HAP-1 (cell line): Measurements from ENCODE around the gene CDK18.

Experiments used
- DNase-seq, 2 experiments: peaks; one replicate each; pipeline ENCODE4 v3.0.0-alpha.2; 2016 to 2020; ENCODE audit warnings: low spot score in 2 of 2
- H3K27me3 ChIP-seq: fragments of 250-450 bp; sonication (Bioruptor Pico); 2 replicates; pipeline ENCODE4 v1.5.1; 2020; ENCODE audit warnings: low read depth, mild to moderate bottlenecking, moderate library complexity
- H3K36me3 ChIP-seq: fragments of 250-450 bp; sonication (Bioruptor Pico); replicated peaks from 2 replicates; pipeline ENCODE4 v1.5.1; 2020; ENCODE audit warnings: mild to moderate bottlenecking
- H3K4me1 ChIP-seq: fragments of 250-450 bp; sonication (Bioruptor Pico); 2 replicates; pipeline ENCODE4 v1.5.1; 2020; ENCODE audit warnings: mild to moderate bottlenecking
- H3K4me3 ChIP-seq: fragments of 250-450 bp; sonication (Bioruptor Pico); 2 replicates; pipeline ENCODE4 v1.5.1; 2020; ENCODE audit warnings: mild to moderate bottlenecking, moderate library complexity
- H3K9me3 ChIP-seq: fragments of 250-450 bp; sonication (Bioruptor Pico); 2 replicates; pipeline ENCODE4 v1.5.1; 2020; ENCODE audit warnings: mild to moderate bottlenecking, moderate library complexity
- in situ Hi-C: fragments of 300-500 bp; cut with MboI; formaldehyde crosslinking; loops from 3 replicates; pipeline ENCODE4 v1.14.3; 2020; ENCODE audit warnings: low sequenced_read_pairs, inconsistent platforms, mixed read lengths

Gene CDK18

GRCh38 chr1:205502992-205503391 lies 1.5 kb upstream of the CDK18 start:
- in situ Hi-C loops, result no loop called here
- H3K4me1 ChIP-seq, result no peaks in the 10 kb centered on the region; the same call in 1 of the 2 replicates
- no peaks in the 10 kb centered on the region for H3K27me3 ChIP-seq

GRCh38 chr1:205505076-205505729 lies 734 bp downstream of the CDK18 start:
- in situ Hi-C loops, result no loop called here
- peak overlapping the region; percentile 47 for H3K4me3 ChIP-seq
- peak; percentile 38 to 68 for DNase-seq
- H3K4me1 ChIP-seq, result no peaks in the 10 kb centered on the region; the same call in 1 of the 2 replicates
- H3K9me3 ChIP-seq, result no peaks in the 10 kb centered on the region
- no peaks in the 10 kb centered on the region for H3K27me3 ChIP-seq
- no peaks in the 10 kb centered on the region for H3K36me3 ChIP-seq

More at GRCh38 chr1:205502992-205503391, 1.5 kb upstream of the CDK18 start:
- Histone ChIP-seq H3K9me3 (no peaks in the 10 kb centered on the region), H3K4me3 (no peak overlapping the region), H3K36me3 (no peaks in the 10 kb centered on the region)
- DNase-seq, result no peak

GRCh38 chr1:205505791-205506190 lies 1.3 kb downstream of the CDK18 start:
- DNase-seq, result no peak
- no peaks in the 10 kb centered on the region for H3K27me3 ChIP-seq
- in situ Hi-C loops, result no loop called here
- H3K4me1 ChIP-seq, result no peaks in the 10 kb centered on the region; the same call in 1 of the 2 replicates
- peak overlapping the region; percentile 47 for H3K4me3 ChIP-seq
- H3K9me3 ChIP-seq, result no peaks in the 10 kb centered on the region
- no peaks in the 10 kb centered on the region for H3K36me3 ChIP-seq

GRCh38 chr1:205506409-205507200 lies 2.1 kb downstream of the CDK18 start:
- in situ Hi-C loops, result no loop called here
- H3K4me3 ChIP-seq, result no peak overlapping the region
- H3K9me3 ChIP-seq, result no peaks in the 10 kb centered on the region
- no peaks in the 10 kb centered on the region for H3K36me3 ChIP-seq
- no peak for DNase-seq
- no peaks in the 10 kb centered on the region for H3K27me3 ChIP-seq
- H3K4me1 ChIP-seq, result no peaks in the 10 kb centered on the region; the same call in 1 of the 2 replicates

GRCh38 chr1:205508227-205508714 lies 3.8 kb downstream of the CDK18 start:
- no peak for DNase-seq
- Histone ChIP-seq H3K36me3 (no peaks in the 10 kb centered on the region), H3K4me3 (no peak overlapping the region), H3K27me3 (no peaks in the 10 kb centered on the region), H3K4me1 (no peaks in the 10 kb centered on the region; the same call in 1 of the 2 replicates), H3K9me3 (no peaks in the 10 kb centered on the region)
- in situ Hi-C loops, result no loop called here

- Histone ChIP-seq H3K9me3 (no peaks in the 10 kb centered on the region), H3K4me1 (no peaks in the 10 kb centered on the region; the same call in 1 of the 2 replicates), H3K27me3 (no peaks in the 10 kb centered on the region), H3K36me3 (no peaks in the 10 kb centered on the region), H3K4me3 (no peak overlapping the region)
- in situ Hi-C loops, result no loop called here
- DNase-seq, result no peak
These were observed 6.0 kb downstream of the CDK18 start for GRCh38 chr1:205510308-205510950.

GRCh38 chr1:205510951-205511330 lies 6.5 kb downstream of the CDK18 start:
- Histone ChIP-seq H3K36me3 (no peaks in the 10 kb centered on the region), H3K9me3 (no peaks in the 10 kb centered on the region), H3K27me3 (no peaks in the 10 kb centered on the region), H3K4me3 (no peak overlapping the region), H3K4me1 (no peaks in the 10 kb centered on the region)
- in situ Hi-C loops, result no loop called here
- DNase-seq, result no peak

GRCh38 chr1:205512059-205513045 lies 7.9 kb downstream of the CDK18 start:
- Histone ChIP-seq H3K9me3 (no peaks in the 10 kb centered on the region), H3K36me3 (no peaks in the 10 kb centered on the region), H3K4me1 (no peaks in the 10 kb centered on the region), H3K27me3 (no peaks in the 10 kb centered on the region), H3K4me3 (no peak overlapping the region)
- no peak for DNase-seq
- in situ Hi-C loops, result no loop called here

- Histone ChIP-seq H3K4me1 (no peaks in the 10 kb centered on the region), H3K27me3 (no peaks in the 10 kb centered on the region), H3K4me3 (no peak overlapping the region), H3K36me3 (no peaks in the 10 kb centered on the region), H3K9me3 (no peaks in the 10 kb centered on the region)
- no peak for DNase-seq
- in situ Hi-C loops, result no loop called here
These were observed 9.3 kb downstream of the CDK18 start for GRCh38 chr1:205513774-205514173.

GRCh38 chr1:205514211-205515142 lies 10.0 kb downstream of the CDK18 start:
- Histone ChIP-seq H3K4me3 (no peak overlapping the region), H3K36me3 (no peaks in the 10 kb centered on the region), H3K4me1 (peaks cover 3% of the 10 kb centered on the region), H3K9me3 (no peaks in the 10 kb centered on the region), H3K27me3 (no peaks in the 10 kb centered on the region)
- no peak for DNase-seq
- in situ Hi-C loops, result no loop called here

- Histone ChIP-seq H3K4me3 (no peak overlapping the region), H3K27me3 (no peaks in the 10 kb centered on the region), H3K9me3 (no peaks in the 10 kb centered on the region), H3K4me1 (peaks cover 9% of the 10 kb centered on the region), H3K36me3 (no peaks in the 10 kb centered on the region)
- DNase-seq, result no peak
- in situ Hi-C loops, result no loop called here
These were observed 11.3 kb downstream of the CDK18 start for GRCh38 chr1:205515781-205516253.

GRCh38 chr1:205516362-205516761 lies 11.9 kb downstream of the CDK18 start:
- no peaks in the 10 kb centered on the region for H3K27me3 ChIP-seq
- peaks cover 9% of the 10 kb centered on the region for H3K4me1 ChIP-seq
- no peaks in the 10 kb centered on the region for H3K36me3 ChIP-seq
- no peaks in the 10 kb centered on the region for H3K9me3 ChIP-seq
- in situ Hi-C loops, result no loop called here
- no peak overlapping the region for H3K4me3 ChIP-seq
- DNase-seq, result no peak
